Karpas-422 (cell line): ENCODE data around the gene SLC24A4. TPM values are rescaled to one million over a fixed set of nuclear protein-coding genes. Genes with fewer than 3 reads are reported as not detected.

Experiments used
- DNase-seq: peaks from one replicate; pipeline ENCODE4 v3.0.0-alpha.2; 2015
- H2AFZ ChIP-seq: fragments of 200-600 bp; sonication (generic); 2 replicates; pipeline ENCODE4 v1.6.1; 2014; ENCODE audit warnings: antibody characterized with exemption, low read length, mixed read lengths
- H3K27ac ChIP-seq: fragments of 200-600 bp; sonication (generic); 2 replicates; pipeline ENCODE4 v1.5.1; 2014; ENCODE audit warnings: mild to moderate bottlenecking, low read length, moderate library complexity
- H3K27me3 ChIP-seq: fragments of 200-600 bp; sonication (generic); 2 replicates; pipeline ENCODE4 v1.6.1; 2014; ENCODE audit warnings: low read length, mixed read lengths
- H3K36me3 ChIP-seq: fragments of 200-600 bp; sonication (generic); 2 replicates; pipeline ENCODE4 v1.6.1; 2014; ENCODE audit warnings: low read length, mixed read lengths; ENCODE audit not compliant: insufficient read depth
- H3K4me1 ChIP-seq: fragments of 200-600 bp; sonication (generic); 2 replicates; pipeline ENCODE4 v1.6.1; 2014; ENCODE audit warnings: mild to moderate bottlenecking, low read length, mixed read lengths
- H3K4me2 ChIP-seq: fragments of 200-600 bp; sonication (generic); 2 replicates; pipeline ENCODE4 v1.6.1; 2014; ENCODE audit warnings: low read length, low read depth, mild to moderate bottlenecking; ENCODE audit not compliant: poor library complexity, severe bottlenecking
- H3K4me3 ChIP-seq: fragments of 200-600 bp; sonication (generic); 2 replicates; pipeline ENCODE4 v1.5.1; 2014; ENCODE audit warnings: mild to moderate bottlenecking, antibody characterized with exemption, low read length, mixed read lengths
- H3K79me2 ChIP-seq: fragments of 200-600 bp; sonication (generic); 2 replicates; pipeline ENCODE4 v1.6.1; 2014; ENCODE audit warnings: mild to moderate bottlenecking, low read length, mixed read lengths
- H3K9ac ChIP-seq: fragments of 200-600 bp; sonication (generic); 2 replicates; pipeline ENCODE4 v1.6.0; 2014; ENCODE audit warnings: low read length
- H3K9me2 ChIP-seq: fragments of 200-600 bp; sonication (generic), shearing (Covaris generic); replicated peaks from 2 replicates; pipeline ENCODE4 v1.6.0; 2014; ENCODE audit warnings: mild to moderate bottlenecking, low read length, moderate library complexity; ENCODE audit not compliant: insufficient read depth
- H3K9me3 ChIP-seq: fragments of 300-700, 200-600 bp; sonication (generic); 2 replicates; pipeline ENCODE4 v1.6.1; 2014; ENCODE audit warnings: low read length, mixed read lengths
- H4K20me1 ChIP-seq: fragments of 200-600 bp; sonication (generic); 2 replicates; pipeline ENCODE4 v1.6.1; 2014; ENCODE audit warnings: mild to moderate bottlenecking, antibody characterized with exemption, low read length, low read depth; ENCODE audit not compliant: insufficient read depth
- total RNA-seq: library from RNA; depleted of rRNA; stranded (reverse); fragments of >200 nt; shearing (Covaris generic); gene quantifications from 2 replicates; pipeline ENCODE4 v1.2.3, GENCODE V29; 2014; ENCODE audit warnings: low replicate concordance

Gene SLC24A4
- total RNA-seq, 1 experiment from 2014 or later: not detected

DNA sequence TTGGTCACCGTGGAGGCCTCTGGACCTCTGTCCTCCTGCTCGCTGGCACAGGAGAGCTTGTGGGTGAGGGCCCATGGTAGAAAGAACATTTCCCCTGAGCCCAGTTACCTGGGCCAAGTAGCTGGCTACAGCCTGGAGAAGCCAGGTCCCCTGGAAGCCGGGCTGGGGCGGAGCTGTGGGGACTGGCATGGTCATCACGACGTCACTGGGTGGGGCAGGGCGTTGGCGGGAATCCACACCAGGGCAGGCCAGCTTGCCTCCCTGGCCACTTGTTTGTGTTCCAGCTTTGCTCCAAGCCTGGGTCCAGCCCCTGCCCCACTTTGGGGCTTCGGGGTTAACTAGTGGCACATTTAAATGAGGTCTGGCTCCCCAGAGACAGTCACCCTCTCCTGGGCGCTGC lies 35.0 kb upstream of the SLC24A4 start:
- Histone ChIP-seq H3K9ac (no peak overlapping the region), H2AFZ (no peak overlapping the region), H3K4me2 (no peak overlapping the region), H3K79me2 (no peaks in the 10 kb centered on the region), H3K27ac (no peak overlapping the region), H4K20me1 (no peaks in the 10 kb centered on the region), H3K4me3 (no peak overlapping the region), H3K9me3 (no peaks in the 10 kb centered on the region), H3K4me1 (no peaks in the 10 kb centered on the region), H3K27me3 (0 out of 2 replicates have a peak, but pooled peaks cover 2% of the 10 kb centered on the region), H3K36me3 (no peaks in the 10 kb centered on the region), H3K9me2 (no peaks in the 10 kb centered on the region)
- no peak for DNase-seq

DNA sequence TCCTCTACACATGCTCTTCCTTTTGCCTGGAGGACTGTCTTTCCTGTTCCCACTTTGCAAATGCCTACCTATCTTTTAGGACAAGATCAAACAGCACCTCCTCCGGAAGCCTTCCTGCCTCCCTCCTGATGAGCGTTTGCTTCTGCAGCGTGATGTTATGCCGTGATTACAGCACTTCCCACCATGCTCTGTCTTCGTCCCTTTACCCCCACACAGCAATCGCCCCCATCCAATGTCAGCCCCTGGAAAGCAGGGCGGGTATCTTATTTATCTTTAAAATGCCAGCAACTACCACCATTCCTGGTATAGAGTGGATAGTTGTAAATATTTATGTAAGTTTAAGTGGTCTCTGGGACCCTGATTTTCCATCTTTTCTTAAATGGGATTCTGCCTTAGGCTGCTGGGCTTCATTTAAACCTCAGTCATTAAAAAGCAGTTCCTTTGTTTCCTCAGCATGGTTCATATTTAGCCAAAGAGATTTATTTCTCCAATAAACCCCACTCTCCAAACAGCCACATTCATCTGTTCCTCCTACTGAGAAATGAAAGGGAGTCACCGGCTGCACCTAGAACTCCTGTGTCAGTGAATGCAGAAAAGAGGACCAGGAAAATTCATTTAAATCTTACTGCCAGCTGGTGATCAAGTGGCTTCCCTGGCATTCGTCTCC lies 33.8 kb upstream of the SLC24A4 start:
- no peaks in the 10 kb centered on the region for H3K36me3 ChIP-seq
- no peaks in the 10 kb centered on the region for H3K79me2 ChIP-seq
- H3K9me3 ChIP-seq: no peaks in the 10 kb centered on the region
- no peaks in the 10 kb centered on the region for H3K9me2 ChIP-seq
- H3K9ac ChIP-seq: no peak overlapping the region
- H3K27ac ChIP-seq: no peak overlapping the region
- H3K4me2 ChIP-seq: no peak overlapping the region
- no peak for DNase-seq
- no peaks in the 10 kb centered on the region for H3K4me1 ChIP-seq
- H4K20me1 ChIP-seq: no peaks in the 10 kb centered on the region
- no peak overlapping the region for H3K4me3 ChIP-seq
- H3K27me3 ChIP-seq: no peaks in the 10 kb centered on the region
- no peak overlapping the region for H2AFZ ChIP-seq

DNA sequence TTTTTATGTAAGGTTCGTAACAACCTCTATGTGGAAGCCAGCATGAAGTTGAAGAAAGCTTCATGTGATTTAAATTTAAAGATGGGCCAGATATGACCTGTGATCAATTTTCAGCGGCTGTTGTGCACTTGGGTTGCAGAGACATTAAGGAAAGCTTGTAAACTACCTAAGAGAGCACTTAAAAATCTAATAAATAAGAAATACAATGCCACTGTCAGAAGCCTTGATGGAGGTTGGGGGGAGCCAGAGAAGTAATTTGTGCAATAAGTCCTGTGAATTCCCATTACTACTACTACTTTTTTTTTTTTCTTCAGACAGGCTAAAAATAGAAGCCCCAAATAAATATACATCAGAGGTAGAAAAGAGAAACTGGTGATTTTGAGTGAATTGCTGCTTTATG lies 30.3 kb upstream of the SLC24A4 start:
- Histone ChIP-seq H3K9me2 (no peaks in the 10 kb centered on the region), H3K4me3 (no peak overlapping the region), H3K9ac (no peak overlapping the region), H3K4me2 (no peak overlapping the region), H3K79me2 (no peaks in the 10 kb centered on the region), H2AFZ (no peak overlapping the region), H3K4me1 (no peaks in the 10 kb centered on the region), H3K36me3 (no peaks in the 10 kb centered on the region), H3K9me3 (no peaks in the 10 kb centered on the region), H3K27ac (no peak overlapping the region), H3K27me3 (no peaks in the 10 kb centered on the region), H4K20me1 (no peaks in the 10 kb centered on the region)
- no peak for DNase-seq

DNA sequence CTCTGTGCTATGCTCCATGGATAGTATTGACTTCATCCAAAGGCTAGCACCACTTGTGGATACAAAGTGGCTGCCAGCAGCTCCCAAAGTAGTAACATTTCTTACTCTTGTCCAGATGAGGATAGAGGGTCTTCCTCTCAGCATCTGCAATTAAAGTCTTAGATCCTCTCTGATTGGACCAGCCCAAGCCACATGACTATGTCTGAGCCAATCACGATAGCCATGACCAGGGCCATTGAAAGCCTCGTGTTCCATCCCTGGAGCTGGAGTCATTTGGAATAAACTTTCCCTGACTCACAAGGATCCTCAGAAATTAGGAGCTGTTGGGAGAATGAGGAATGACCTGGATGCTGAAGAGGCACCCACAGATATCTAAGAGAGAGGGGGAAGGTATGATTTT lies 28.5 kb upstream of the SLC24A4 start:
- H3K36me3 ChIP-seq: no peaks in the 10 kb centered on the region
- DNase-seq: no peak
- no peaks in the 10 kb centered on the region for H3K4me1 ChIP-seq
- no peak overlapping the region for H3K27ac ChIP-seq
- no peaks in the 10 kb centered on the region for H4K20me1 ChIP-seq
- no peak overlapping the region for H3K4me2 ChIP-seq
- no peak overlapping the region for H2AFZ ChIP-seq
- no peak overlapping the region for H3K9ac ChIP-seq
- no peaks in the 10 kb centered on the region for H3K27me3 ChIP-seq
- no peaks in the 10 kb centered on the region for H3K79me2 ChIP-seq
- no peaks in the 10 kb centered on the region for H3K9me2 ChIP-seq
- no peaks in the 10 kb centered on the region for H3K9me3 ChIP-seq
- H3K4me3 ChIP-seq: no peak overlapping the region

DNA sequence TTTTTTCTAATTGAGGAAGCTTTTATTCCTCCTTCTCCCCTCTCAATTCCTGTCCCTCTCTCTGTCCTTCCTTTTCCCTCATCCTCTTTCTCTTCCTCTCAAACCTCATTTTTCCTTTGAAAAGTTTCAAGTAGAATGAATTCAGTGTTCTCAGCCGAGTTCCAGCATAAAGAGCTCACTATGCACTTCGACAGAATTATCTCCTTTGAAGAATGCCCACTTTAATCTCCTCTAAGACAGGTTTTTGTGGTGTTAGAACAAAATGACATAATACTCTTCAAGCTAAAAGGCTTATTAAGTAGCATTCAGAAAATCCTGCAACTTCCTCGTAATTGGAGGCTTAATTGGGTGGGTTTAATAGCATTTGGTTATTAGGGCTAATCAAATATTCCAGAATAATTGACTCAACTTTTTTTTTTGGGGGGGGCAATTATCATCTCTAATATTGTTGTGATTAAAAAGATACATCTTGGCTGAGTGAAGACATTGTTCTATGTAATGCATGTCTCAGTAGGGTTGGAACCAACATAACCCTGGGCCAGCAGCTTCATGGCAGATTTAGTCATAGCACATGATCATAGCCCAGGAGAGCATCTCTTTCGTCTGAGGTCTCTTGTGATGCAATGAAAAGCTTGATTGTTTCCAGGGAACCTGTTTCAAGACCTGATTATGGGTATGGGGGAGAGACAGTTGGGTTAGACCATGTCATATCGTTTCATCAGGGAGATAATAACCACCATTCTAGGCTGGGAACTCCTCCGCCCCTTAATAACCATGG lies 25.0 kb upstream of the SLC24A4 start:
- H3K36me3 ChIP-seq: no peaks in the 10 kb centered on the region
- no peaks in the 10 kb centered on the region for H3K9me3 ChIP-seq
- H3K4me2 ChIP-seq: no peak overlapping the region
- no peaks in the 10 kb centered on the region; the same call in 1 of the 2 replicates for H3K27me3 ChIP-seq
- no peak for DNase-seq
- H3K79me2 ChIP-seq: no peaks in the 10 kb centered on the region
- no peak overlapping the region for H3K27ac ChIP-seq
- H3K4me1 ChIP-seq: peaks cover 12% of the 10 kb centered on the region
- H3K4me3 ChIP-seq: no peak overlapping the region
- no peaks in the 10 kb centered on the region for H3K9me2 ChIP-seq
- no peak overlapping the region for H2AFZ ChIP-seq
- H4K20me1 ChIP-seq: no peaks in the 10 kb centered on the region
- H3K9ac ChIP-seq: no peak overlapping the region

DNA sequence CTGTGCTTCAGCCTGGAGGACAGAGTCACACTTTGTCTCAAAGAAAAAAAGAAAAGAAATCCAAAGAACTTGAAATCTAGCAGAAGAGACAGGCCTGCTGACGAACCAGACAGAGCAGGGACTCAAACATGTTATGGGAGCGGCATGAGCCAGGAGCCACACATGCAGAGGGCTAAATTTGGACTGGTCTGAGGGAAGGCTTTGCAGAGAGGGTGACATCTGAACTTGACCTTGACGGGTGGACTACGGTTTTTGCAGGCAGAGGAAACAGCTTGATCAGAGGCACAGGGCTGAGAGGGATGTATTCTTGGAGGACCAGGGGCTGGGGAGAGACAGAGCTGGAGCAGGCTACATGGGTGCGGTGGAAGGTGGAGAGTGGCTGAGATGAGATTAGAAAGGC lies 20.5 kb upstream of the SLC24A4 start:
- Histone ChIP-seq H3K27me3 (no peaks in the 10 kb centered on the region; the same call in 1 of the 2 replicates), H3K27ac (no peak overlapping the region), H3K9ac (no peak overlapping the region), H2AFZ (no peak overlapping the region), H3K9me3 (no peaks in the 10 kb centered on the region), H3K4me3 (no peak overlapping the region), H3K9me2 (no peaks in the 10 kb centered on the region), H3K4me1 (peaks cover 26% of the 10 kb centered on the region), H4K20me1 (no peaks in the 10 kb centered on the region), H3K4me2 (no peak overlapping the region), H3K79me2 (no peaks in the 10 kb centered on the region), H3K36me3 (no peaks in the 10 kb centered on the region)
- no peak for DNase-seq

DNA sequence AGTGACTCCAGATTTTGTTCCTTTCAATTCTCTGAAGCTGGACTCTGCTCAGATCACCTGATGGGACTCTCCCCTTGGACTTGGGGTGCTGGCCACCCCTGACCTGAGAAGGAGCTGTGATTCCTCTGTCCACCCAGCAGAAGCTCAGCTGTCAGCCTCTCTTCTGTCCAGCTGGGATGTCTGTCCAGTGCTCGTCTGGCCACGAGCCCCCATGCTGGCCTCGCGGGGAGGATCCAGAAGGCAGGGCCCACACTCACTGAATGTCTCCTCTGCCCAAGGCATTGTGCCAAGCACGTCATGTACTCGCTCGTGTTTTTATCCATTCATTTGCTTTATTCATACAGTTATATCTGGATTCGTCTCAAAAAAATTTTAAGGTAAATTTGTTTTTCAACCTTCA lies 14.2 kb upstream of the SLC24A4 start:
- no peak overlapping the region for H3K4me2 ChIP-seq
- peaks cover 7% of the 10 kb centered on the region for H3K4me1 ChIP-seq
- no peaks in the 10 kb centered on the region for H3K27me3 ChIP-seq
- no peak overlapping the region for H3K9ac ChIP-seq
- H3K4me3 ChIP-seq: no peak overlapping the region
- H2AFZ ChIP-seq: no peak overlapping the region
- no peaks in the 10 kb centered on the region for H3K36me3 ChIP-seq
- H3K9me3 ChIP-seq: no peaks in the 10 kb centered on the region
- DNase-seq: no peak
- H3K27ac ChIP-seq: no peak overlapping the region
- H4K20me1 ChIP-seq: no peaks in the 10 kb centered on the region
- no peaks in the 10 kb centered on the region for H3K79me2 ChIP-seq
- no peaks in the 10 kb centered on the region for H3K9me2 ChIP-seq

DNA sequence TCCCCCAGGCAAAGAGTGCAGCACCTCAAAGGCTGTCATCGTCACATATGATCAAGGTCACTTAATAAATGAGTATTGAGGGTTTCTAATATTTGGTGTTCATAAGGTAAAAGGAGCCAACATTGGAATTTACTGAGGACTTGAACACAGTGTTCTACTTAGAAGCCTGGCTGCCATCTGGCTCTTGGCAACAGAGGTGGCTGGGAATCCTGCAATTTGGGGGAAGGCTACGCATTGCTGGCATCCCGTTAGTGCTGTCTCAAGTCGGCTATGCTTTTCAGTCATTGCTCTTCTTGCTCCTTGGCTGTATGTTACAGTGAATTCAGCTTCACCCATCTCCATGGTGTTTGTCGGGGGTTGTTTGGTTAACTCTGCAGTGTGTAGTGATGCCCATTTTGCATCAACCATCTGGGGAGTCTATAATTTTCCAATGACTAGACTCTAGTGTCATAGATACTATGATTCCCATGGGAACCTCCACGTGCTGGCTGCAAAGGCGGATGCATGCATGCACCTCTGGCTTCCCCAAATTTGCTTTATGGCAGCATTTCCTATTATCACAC lies 12.9 kb upstream of the SLC24A4 start:
- no peaks in the 10 kb centered on the region for H3K9me3 ChIP-seq
- no peak overlapping the region for H3K4me2 ChIP-seq
- no peak overlapping the region for H3K4me3 ChIP-seq
- DNase-seq: no peak
- H3K36me3 ChIP-seq: no peaks in the 10 kb centered on the region
- no peak overlapping the region for H3K9ac ChIP-seq
- no peak overlapping the region for H2AFZ ChIP-seq
- no peak overlapping the region for H3K27ac ChIP-seq
- no peaks in the 10 kb centered on the region for H3K9me2 ChIP-seq
- H3K4me1 ChIP-seq: no peaks in the 10 kb centered on the region
- H4K20me1 ChIP-seq: no peaks in the 10 kb centered on the region
- H3K79me2 ChIP-seq: no peaks in the 10 kb centered on the region
- no peaks in the 10 kb centered on the region for H3K27me3 ChIP-seq
